ACC112 (cell line): Measurements from ENCODE around the gene AJAP1.

Experiments
- H2AFZ ChIP-seq: fragments of 200-600 bp; sonication (generic); one replicate; pipeline ENCODE4 v1.6.0; 2017; ENCODE audit warnings: antibody characterized with exemption, low read length; ENCODE audit not compliant: unreplicated experiment
- H3K27ac ChIP-seq: fragments of 200-600 bp; sonication (generic); 2 replicates; pipeline ENCODE4 v1.5.1; 2014; ENCODE audit warnings: low read depth, mild to moderate bottlenecking, antibody characterized with exemption, low read length, moderate library complexity
- H3K27me3 ChIP-seq: fragments of 200-600 bp; sonication (generic); 2 replicates; pipeline ENCODE4 v1.6.1; 2014; ENCODE audit warnings: mild to moderate bottlenecking, antibody characterized with exemption, low read length, moderate library complexity, mixed read lengths; ENCODE audit not compliant: insufficient read depth
- H3K36me3 ChIP-seq: fragments of 200-600 bp; sonication (generic); 2 replicates; pipeline ENCODE4 v1.6.1; 2016; ENCODE audit warnings: mild to moderate bottlenecking, antibody characterized with exemption, low read length, moderate library complexity, mixed read lengths; ENCODE audit not compliant: insufficient read depth
- H3K4me1 ChIP-seq: fragments of 200-600 bp; sonication (generic); one replicate; pipeline ENCODE4 v1.6.1; 2016; ENCODE audit warnings: low read length, mixed read lengths; ENCODE audit not compliant: insufficient read depth, unreplicated experiment, control insufficient read depth
- H3K4me3 ChIP-seq: fragments of 200-600 bp; sonication (generic); 2 replicates; pipeline ENCODE4 v1.5.1; 2014; ENCODE audit warnings: mild to moderate bottlenecking, low read depth, low read length
- H3K79me2 ChIP-seq: fragments of 200-600 bp; sonication (generic); one replicate; pipeline ENCODE4 v1.6.0; 2016; ENCODE audit warnings: low read length; ENCODE audit not compliant: control insufficient read depth, unreplicated experiment, insufficient read depth

The AJAP1 gene

GRCh38 chr1:4736254-4736653, 81.8 kb downstream of the AJAP1 start:
- no peaks in the 10 kb centered on the region for H3K4me1 ChIP-seq
- H3K36me3 ChIP-seq: no peaks in the 10 kb centered on the region
- H3K79me2 ChIP-seq: no peaks in the 10 kb centered on the region
- H3K27me3 ChIP-seq: no peaks in the 10 kb centered on the region
- no peak overlapping the region for H3K4me3 ChIP-seq
- H2AFZ ChIP-seq: no peak overlapping the region
- H3K27ac ChIP-seq: no peak overlapping the region

- Histone ChIP-seq H3K27me3 (no peaks in the 10 kb centered on the region), H2AFZ (no peak overlapping the region), H3K4me3 (no peak overlapping the region), H3K79me2 (no peaks in the 10 kb centered on the region), H3K27ac (no peak overlapping the region), H3K36me3 (no peaks in the 10 kb centered on the region), H3K4me1 (no peaks in the 10 kb centered on the region)
Measured at GRCh38 chr1:4741876-4742423, 87.5 kb downstream of the AJAP1 start.

DNA sequence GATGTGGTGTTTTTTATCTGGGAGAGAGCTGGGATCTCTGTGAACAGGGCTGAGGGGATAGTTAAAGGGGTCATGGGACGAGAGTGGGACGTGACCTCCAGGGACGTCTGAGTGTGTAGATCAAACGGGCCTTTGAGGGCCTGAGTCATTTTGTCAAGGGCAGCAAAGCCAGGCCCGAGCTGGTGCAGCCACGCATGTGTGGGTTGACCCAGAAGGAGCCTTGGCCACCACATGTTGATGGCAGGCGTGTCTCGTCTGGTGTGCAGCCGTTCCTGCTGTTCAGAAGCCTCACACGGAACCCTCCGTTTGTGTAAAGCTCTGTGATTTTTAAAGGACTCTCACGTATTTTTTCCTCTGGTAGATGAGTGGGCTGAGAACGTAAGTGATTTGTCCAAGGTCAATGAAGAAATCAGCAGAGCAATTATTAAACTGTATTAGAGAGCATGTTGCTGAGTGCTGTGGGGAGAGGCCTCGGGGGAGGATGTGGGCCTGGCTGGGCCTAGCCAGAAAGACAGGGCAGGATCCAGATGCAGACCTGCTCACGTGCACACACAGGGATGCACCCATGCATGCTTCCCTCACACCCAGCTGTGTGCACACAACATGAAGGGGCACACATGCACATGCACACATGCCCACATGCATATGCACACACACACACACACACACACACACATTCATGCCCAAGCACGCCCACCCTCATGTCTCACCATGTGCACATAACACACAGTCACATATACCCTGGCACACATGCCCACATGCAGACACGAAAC, 89.8 kb downstream of the AJAP1 start:
- H3K27ac ChIP-seq: no peak overlapping the region
- no peak overlapping the region for H3K4me3 ChIP-seq
- no peak overlapping the region for H2AFZ ChIP-seq
- no peaks in the 10 kb centered on the region for H3K4me1 ChIP-seq
- H3K79me2 ChIP-seq: no peaks in the 10 kb centered on the region
- H3K27me3 ChIP-seq: no peaks in the 10 kb centered on the region
- H3K36me3 ChIP-seq: no peaks in the 10 kb centered on the region

- H3K36me3 ChIP-seq: no peaks in the 10 kb centered on the region
- no peak overlapping the region for H2AFZ ChIP-seq
- no peaks in the 10 kb centered on the region for H3K79me2 ChIP-seq
- H3K4me3 ChIP-seq: no peak overlapping the region
- no peaks in the 10 kb centered on the region for H3K27me3 ChIP-seq
- H3K27ac ChIP-seq: no peak overlapping the region
- no peaks in the 10 kb centered on the region for H3K4me1 ChIP-seq
Measured at GRCh38 chr1:4745560-4745959, 91.2 kb downstream of the AJAP1 start.

DNA sequence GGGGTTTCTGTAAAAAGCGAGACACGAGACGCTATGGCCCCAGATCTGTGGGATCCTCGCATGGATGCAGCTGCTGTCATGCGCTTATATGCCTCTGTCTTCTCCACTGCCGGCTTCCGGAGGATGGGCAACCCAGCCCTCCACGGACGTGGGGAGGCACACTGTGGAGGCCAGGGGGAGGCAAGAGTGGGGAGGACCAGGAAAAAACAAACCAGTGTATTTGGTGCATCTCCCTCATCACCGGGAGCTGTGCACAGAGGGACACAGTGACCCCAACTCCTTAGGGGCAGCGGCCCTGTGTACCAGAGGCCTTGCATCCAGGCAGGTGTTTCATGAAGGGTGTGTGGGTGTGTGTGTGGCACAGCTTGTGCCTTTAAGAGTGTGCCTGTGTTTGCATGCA, 95.0 kb downstream of the AJAP1 start:
- no peaks in the 10 kb centered on the region for H3K79me2 ChIP-seq
- H3K36me3 ChIP-seq: no peaks in the 10 kb centered on the region
- H3K4me3 ChIP-seq: no peak overlapping the region
- H2AFZ ChIP-seq: no peak overlapping the region
- no peaks in the 10 kb centered on the region for H3K27me3 ChIP-seq
- no peak overlapping the region for H3K27ac ChIP-seq
- no peaks in the 10 kb centered on the region for H3K4me1 ChIP-seq

GRCh38 chr1:4750177-4750576, 95.8 kb downstream of the AJAP1 start:
- Histone ChIP-seq H3K4me3 (no peak overlapping the region), H3K79me2 (no peaks in the 10 kb centered on the region), H3K27ac (no peak overlapping the region), H3K27me3 (no peaks in the 10 kb centered on the region), H3K36me3 (no peaks in the 10 kb centered on the region), H3K4me1 (no peaks in the 10 kb centered on the region), H2AFZ (no peak overlapping the region)

DNA sequence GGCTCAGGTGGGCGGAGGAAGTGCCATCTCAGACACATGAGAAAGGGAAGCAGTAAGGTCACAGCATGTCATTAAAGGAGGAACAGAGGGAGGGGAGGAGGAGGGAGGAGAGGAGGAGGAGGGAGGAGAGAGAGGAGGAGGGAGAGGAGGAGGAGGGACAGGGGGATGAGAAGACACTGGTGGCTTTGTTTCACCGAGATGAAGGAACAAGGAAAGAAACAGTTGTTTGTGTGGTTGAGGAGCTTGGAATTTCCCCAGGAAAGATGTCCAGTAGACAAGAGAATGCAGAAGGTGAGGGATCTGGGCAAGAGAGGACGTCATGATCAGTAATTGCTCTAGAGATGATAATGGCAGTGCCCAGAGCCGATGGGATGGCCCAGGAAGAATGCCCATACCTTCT, 97.7 kb downstream of the AJAP1 start:
- Histone ChIP-seq H3K27ac (no peak overlapping the region), H3K27me3 (no peaks in the 10 kb centered on the region), H3K36me3 (no peaks in the 10 kb centered on the region), H3K79me2 (no peaks in the 10 kb centered on the region), H3K4me3 (no peak overlapping the region), H2AFZ (no peak overlapping the region), H3K4me1 (no peaks in the 10 kb centered on the region)

DNA sequence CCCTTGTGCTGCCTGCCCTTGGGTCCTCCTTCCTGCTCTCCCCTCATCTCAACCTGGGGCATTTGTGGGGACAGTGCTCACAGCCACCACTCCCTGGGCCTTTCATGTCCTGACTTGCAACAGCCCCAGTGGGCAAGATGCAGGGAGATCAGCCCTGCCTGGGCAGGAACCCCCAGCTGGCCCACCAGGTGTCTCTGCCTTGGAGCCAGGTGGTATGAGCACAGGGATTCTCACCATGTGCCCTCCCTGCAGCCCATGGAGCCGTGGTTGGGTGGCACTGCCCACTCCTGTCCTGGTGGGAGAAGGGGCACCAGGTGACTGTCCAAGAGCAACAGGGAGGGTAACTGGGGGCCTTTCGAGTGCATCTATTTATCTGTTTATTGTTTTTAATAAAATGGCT, 100.4 kb downstream of the AJAP1 start:
- Histone ChIP-seq H3K4me3 (no peak overlapping the region), H2AFZ (no peak overlapping the region), H3K27ac (no peak overlapping the region)

GRCh38 chr1:4755301-4755845, 101.0 kb downstream of the AJAP1 start:
- Histone ChIP-seq H3K4me3 (no peak overlapping the region), H3K4me1 (no peaks in the 10 kb centered on the region), H3K36me3 (no peaks in the 10 kb centered on the region), H3K27ac (no peak overlapping the region), H3K27me3 (no peaks in the 10 kb centered on the region), H2AFZ (no peak overlapping the region), H3K79me2 (no peaks in the 10 kb centered on the region)

More for the DNA sequence above, 100.4 kb downstream of the AJAP1 start:
- no peaks in the 10 kb centered on the region for H3K4me1 ChIP-seq
- no peaks in the 10 kb centered on the region for H3K27me3 ChIP-seq
- no peaks in the 10 kb centered on the region for H3K36me3 ChIP-seq
- no peaks in the 10 kb centered on the region for H3K79me2 ChIP-seq

DNA sequence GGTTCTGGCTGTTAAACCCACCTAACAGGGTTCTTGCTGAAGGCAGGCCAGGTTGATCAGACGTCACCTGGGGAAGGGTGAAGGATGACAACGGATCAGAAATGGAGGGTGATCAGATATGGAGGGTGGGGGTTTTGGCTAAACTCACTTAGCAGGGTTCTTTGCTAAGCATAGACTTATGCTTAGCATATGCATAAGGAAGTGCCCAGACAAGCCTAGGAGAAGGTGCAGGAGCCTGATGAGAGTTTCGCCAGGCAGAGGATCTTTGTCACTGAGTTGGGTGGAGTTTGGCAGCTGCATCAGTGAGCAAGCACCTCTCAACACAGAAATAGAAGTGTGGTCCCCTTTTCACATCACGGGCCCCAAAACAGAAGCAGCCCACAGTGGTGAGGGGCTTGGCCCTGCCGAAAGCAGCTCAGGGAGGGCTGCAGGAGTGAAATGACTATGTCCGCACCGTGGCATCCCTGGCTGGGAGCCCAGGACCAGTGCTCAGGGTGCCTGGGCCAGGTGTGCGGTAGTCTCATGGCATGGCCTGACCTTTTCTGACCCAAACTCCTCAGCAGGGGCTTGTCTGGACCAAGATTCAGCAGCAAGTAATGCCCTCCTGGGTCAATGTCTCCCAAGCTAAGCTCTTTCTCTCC, 101.6 kb downstream of the AJAP1 start:
- Histone ChIP-seq H2AFZ (no peak overlapping the region), H3K36me3 (no peaks in the 10 kb centered on the region), H3K79me2 (no peaks in the 10 kb centered on the region), H3K27ac (no peak overlapping the region), H3K4me3 (no peak overlapping the region), H3K27me3 (no peaks in the 10 kb centered on the region), H3K4me1 (no peaks in the 10 kb centered on the region)
